ENCODE data around the gene PBX1. TPM values are rescaled to one million over a fixed set of nuclear protein-coding genes. Genes with fewer than 3 reads are reported as not detected.
A peak's percentile ranks its signal among the peaks of the same experiment; 100 is the strongest.

PBX1 gene
- total and polyA plus RNA-seq, 12 donors, result 13.3 to 91.8 (median 62.7) TPM

- 93 to 98% methylated on average over 3 of the region's 3 CpGs for WGBS, 2 donors
- Histone ChIP-seq H3K27me3 (no peaks in the 10 kb centered on the region), H3K9me3 (no peaks in the 10 kb centered on the region), H3K4me3 (no peak overlapping the region), H3K36me3 (peaks cover 0 to 25% (median 0%) of the 10 kb centered on the region in 9 donors), H3K4me1 (peaks cover 0 to 51% (median 21%) of the 10 kb centered on the region in 9 donors), H3K27ac (no peak overlapping the region)
- intact Hi-C loops (cut with DNase I), result loop anchor here in 1 of 10 donors (5.0 kb wide), 1 partner anchor 74 kb away; no protein-coding TSS in a partner anchor
- TF ChIP-seq CTCF (IDR thresholded peaks at IDR 0.05), result no peak
- ATAC-seq (no peak), DNase-seq (no peak)
Measured at GRCh38 chr1:164838786-164839185, 279.8 kb downstream of the PBX1 start.

- peaks cover 0 to 32% (median 0%) of the 10 kb centered on the region in 9 donors for H3K36me3 ChIP-seq
- intact Hi-C loops (cut with DNase I), result no loop called here
- no peaks in the 10 kb centered on the region for H3K27me3 ChIP-seq
- no peak overlapping the region for H3K4me3 ChIP-seq
- H3K4me1 ChIP-seq, result peaks cover 0 to 42% (median 21%) of the 10 kb centered on the region in 9 donors
- WGBS, 2 donors, result 88 to 89% methylated on average over 9 of the region's 9 CpGs
- DNase-seq, result no peak
- TF ChIP-seq CTCF (IDR thresholded peaks at IDR 0.05), result no peak
- H3K27ac ChIP-seq, result no peak overlapping the region
- no peaks in the 10 kb centered on the region for H3K9me3 ChIP-seq
- no peak for ATAC-seq
Measured at GRCh38 chr1:164840936-164841335, 282.0 kb downstream of the PBX1 start.

- intact Hi-C loops (cut with DNase I), result no loop called here
- no peak for DNase-seq
Measured at GRCh38 chr1:164841702-164842465, 282.9 kb downstream of the PBX1 start.

GRCh38 chr1:164842870-164843269 lies 283.9 kb downstream of the PBX1 start:
- no peak for DNase-seq
- Histone ChIP-seq H3K9me3 (no peaks in the 10 kb centered on the region), H3K27me3 (no peaks in the 10 kb centered on the region), H3K36me3 (peaks cover 0 to 47% (median 3%) of the 10 kb centered on the region in 9 donors), H3K4me3 (no peak overlapping the region), H3K4me1 (peaks cover 0 to 39% (median 26%) of the 10 kb centered on the region in 9 donors), H3K27ac (peak overlapping the region in 1 of 10 donors; percentile 37)
- peak in 1 of 8 donors; percentile 19 for ATAC-seq
- 45 to 59% methylated on average over 10 of the region's 10 CpGs for WGBS, 2 donors
- intact Hi-C loops (cut with DNase I), result no loop called here
- no peak for TF ChIP-seq CTCF (IDR thresholded peaks at IDR 0.05)

More at GRCh38 chr1:164841702-164842465, 282.9 kb downstream of the PBX1 start:
- TF ChIP-seq CTCF (IDR thresholded peaks at IDR 0.05), result no peak
- Histone ChIP-seq H3K27me3 (no peaks in the 10 kb centered on the region), H3K27ac (no peak overlapping the region), H3K9me3 (no peaks in the 10 kb centered on the region), H3K4me3 (no peak overlapping the region), H3K4me1 (peaks cover 0 to 40% (median 28%) of the 10 kb centered on the region in 9 donors), H3K36me3 (peaks cover 0 to 41% (median 0%) of the 10 kb centered on the region in 9 donors)
- ATAC-seq, result peak in 6 of 8 donors; percentile 6 to 48 (median 30)
- WGBS, 2 donors, result 63 to 79% methylated on average over 14 of the region's 14 CpGs

Measured in heart right ventricle (tissue), 16 donors.